SK-N-SH (cell line): ENCODE results near the gene HM13. TPM values are rescaled to one million over a fixed set of nuclear protein-coding genes. Genes with fewer than 3 reads are reported as not detected.

ENCODE experiments used
- CTCF ChIA-PET: fragments of 300-600, 350-600 bp; formaldehyde crosslinking; extraction: SDS; loops from one replicate; lab custom pipeline; 2021; lab: Yijun Ruan, JAX
- POLR2A ChIA-PET: fragments of 350-600 bp; sonication (Branson Sonifier 250); formaldehyde crosslinking; extraction: SDS; loops from one replicate; lab custom pipeline; 2020; ENCODE audit warnings: antibody characterized with exemption, inconsistent platforms; lab: Yijun Ruan, JAX
- DNase-seq: peaks from one replicate; pipeline ENCODE4 v3.0.0; 2012
- H2AFZ ChIP-seq: fragments of 200-600 bp; sonication (generic); 2 replicates; pipeline ENCODE4 v1.8.1; 2016; ENCODE audit warnings: antibody characterized with exemption, mild to moderate bottlenecking, low read depth
- H3F3A ChIP-seq: fragments of 200-600 bp; sonication (generic); replicated peaks from 2 replicates; pipeline ENCODE3; 2016; ENCODE audit warnings: antibody characterized with exemption, mild to moderate bottlenecking; ENCODE audit not compliant: insufficient read depth
- H3K27ac ChIP-seq, 2 experiments: fragments of 200-500 bp in 1 of 2; fragments of 200-600 bp in 1 of 2; sonication (Bioruptor generic) in 1 of 2; sonication (generic), shearing (Covaris generic) in 1 of 2; 2 replicates each; pipeline versions ENCODE4 v1.5.1 to v1.6.1; 2014 to 2016; ENCODE audit warnings: low read depth in 2 of 2, inconsistent platforms in 1 of 2, low read length in 1 of 2, mild to moderate bottlenecking in 1 of 2, mixed read lengths in 1 of 2
- H3K27me3 ChIP-seq: fragments of 200-600 bp; sonication (generic), shearing (Covaris generic); 2 replicates; pipeline ENCODE4 v1.6.1; 2016; ENCODE audit warnings: mixed run types; ENCODE audit not compliant: insufficient read depth
- H3K36me3 ChIP-seq, 2 experiments: fragments of 200-500 bp in 1 of 2; fragments of 200-600 bp in 1 of 2; sonication (Bioruptor generic) in 1 of 2; sonication (generic) in 1 of 2; replicated peaks in 1 of 2; 2 replicates each; pipeline versions ENCODE3 to v1.5.1; 2014 to 2016; ENCODE audit warnings: low read length in 1 of 2, mild to moderate bottlenecking in 1 of 2; ENCODE audit not compliant: insufficient read depth in 2 of 2, control insufficient read depth in 1 of 2
- H3K4me1 ChIP-seq, 2 experiments: fragments of 200-500 bp in 1 of 2; fragments of 200-600 bp in 1 of 2; sonication (Bioruptor generic) in 1 of 2; sonication (generic), shearing (Covaris generic) in 1 of 2; 2 replicates each; pipeline versions ENCODE4 v1.5.1 to v1.6.1; 2014 to 2016; ENCODE audit warnings: low read depth in 1 of 2, low read length in 1 of 2, mixed run types in 1 of 2; ENCODE audit not compliant: insufficient read depth in 2 of 2, control insufficient read depth in 1 of 2
- H3K4me2 ChIP-seq: fragments of 200-600 bp; sonication (generic), shearing (Covaris generic); 2 replicates; pipeline ENCODE4 v1.6.1; 2017; ENCODE audit warnings: mixed run types
- H3K4me3 ChIP-seq, 2 experiments: fragments of 200-500 bp in 1 of 2; fragments of 200-600 bp in 1 of 2; sonication (Bioruptor generic) in 1 of 2; sonication (generic), shearing (Covaris generic) in 1 of 2; 2 replicates each; pipeline versions ENCODE4 v1.5.1 to v1.8.1; 2014 to 2016; ENCODE audit warnings: low read depth in 2 of 2, inconsistent platforms in 1 of 2, low read length in 1 of 2, mild to moderate bottlenecking in 1 of 2, mixed read lengths in 1 of 2, moderate library complexity in 1 of 2
- H3K79me2 ChIP-seq: fragments of 200-600 bp; sonication (generic); 2 replicates; pipeline ENCODE4 v1.8.1; 2017; ENCODE audit warnings: mild to moderate bottlenecking; ENCODE audit not compliant: insufficient read depth
- H3K9ac ChIP-seq: fragments of 200-600 bp; sonication (generic); 2 replicates; pipeline ENCODE4 v1.6.1; 2017; ENCODE audit warnings: mixed run types
- H3K9me2 ChIP-seq: fragments of 200-600 bp; sonication (generic); 2 replicates; pipeline ENCODE4 v1.6.1; 2017; ENCODE audit warnings: mixed run types
- H3K9me3 ChIP-seq: fragments of 200-600 bp; sonication (generic); 2 replicates; pipeline ENCODE4 v1.6.1; 2017; ENCODE audit warnings: mixed run types, mild to moderate bottlenecking, moderate library complexity
- H4K20me1 ChIP-seq: fragments of 200-600 bp; sonication (generic); 2 replicates; pipeline ENCODE4 v1.6.1; 2017; ENCODE audit warnings: mild to moderate bottlenecking, mixed run types; ENCODE audit not compliant: insufficient read depth
- CHD2 ChIP-seq: fragments of 150-350 bp; IDR thresholded peaks from 2 replicates; pipeline ENCODE4 v1.6.1; 2018; ENCODE audit warnings: low read length; ENCODE audit not compliant: partially characterized antibody
- CTCF ChIP-seq: fragments of 200-600 bp; sonication (generic); IDR thresholded peaks from 2 replicates; pipeline ENCODE4 v1.6.1; 2017; ENCODE audit warnings: antibody characterized with exemption, mild to moderate bottlenecking, moderate library complexity
- EZH2phosphoT487 ChIP-seq: fragments of 200-600 bp; sonication (generic); IDR thresholded peaks from 2 replicates; pipeline ENCODE4 v1.6.1; 2017; ENCODE audit warnings: low read depth, mixed run types, mild to moderate bottlenecking, antibody characterized with exemption, moderate library complexity, borderline replicate concordance
- FOXJ3 ChIP-seq: sonication (generic); formaldehyde crosslinking; IDR thresholded peaks from 2 replicates; pipeline ENCODE4 v1.5.1; 2020; ENCODE audit warnings: mild to moderate bottlenecking, missing genetic modification reagents
- IRF3 ChIP-seq: fragments of 150-350 bp; IDR thresholded peaks from 2 replicates; pipeline ENCODE4 v1.6.1; 2016; ENCODE audit warnings: mild to moderate bottlenecking, low read depth, low read length
- MAX ChIP-seq: IDR thresholded peaks from 2 replicates; pipeline ENCODE4 v1.4.0; 2012; ENCODE audit warnings: low read depth
- MEF2A ChIP-seq: IDR thresholded peaks from 2 replicates; pipeline ENCODE4 v1.4.0; 2012; ENCODE audit warnings: low read depth, borderline replicate concordance
- NFIC ChIP-seq: IDR thresholded peaks from 2 replicates; pipeline ENCODE4 v1.4.0; 2012; ENCODE audit warnings: borderline replicate concordance
- RAD21 ChIP-seq: IDR thresholded peaks from 2 replicates; pipeline ENCODE4 v1.6.1; 2012; ENCODE audit warnings: mild to moderate bottlenecking, low read length
- RCOR1 ChIP-seq: fragments of 150-350 bp; IDR thresholded peaks from 2 replicates; pipeline ENCODE4 v1.6.1; 2017; ENCODE audit warnings: antibody characterized with exemption, low read length
- REST ChIP-seq: IDR thresholded peaks from 2 replicates; pipeline ENCODE4 v1.6.1; 2012; ENCODE audit warnings: mild to moderate bottlenecking, low read depth, low read length, moderate library complexity
- SIN3A ChIP-seq: IDR thresholded peaks from 2 replicates; pipeline ENCODE4 v1.6.1; 2012; ENCODE audit warnings: low read depth, mild to moderate bottlenecking, low read length, moderate library complexity, borderline replicate concordance
- TCF12 ChIP-seq: IDR thresholded peaks from 2 replicates; pipeline ENCODE4 v1.4.0; 2012
- WGBS: methylation state at CpG from one replicate; pipeline ENCODE4 v1.1.6; 2017; ENCODE audit warnings: low lambda C conversion rate; 5-methylcytosine and 5-hydroxymethylcytosine counted together
- polyA plus RNA-seq, 3 experiments: library from polyadenylated mRNA; depleted of rRNA; stranded (reverse); fragments of >200 nt; gene quantifications; 2 replicates each; pipeline ENCODE4 v1.2.3, GENCODE V29; 2012
- TF ChIP-seq, protein P1 (sequence below): IDR thresholded peaks from 2 replicates; pipeline ENCODE4 v1.4.0; 2012; ENCODE audit warnings: low read depth, borderline replicate concordance
- TF ChIP-seq, protein P2 (sequence below): IDR thresholded peaks from 2 replicates; pipeline ENCODE4; 2012

HM13 gene
- polyA plus RNA-seq, 1 of the 3 experiments (the other 2 are of a cell fraction): 160 TPM

GRCh38 chr20:31484001-31484400, 30.2 kb upstream of the HM13 start (continued):
- TF ChIP-seq REST (no peak), TCF12 (no peak)

DNA sequence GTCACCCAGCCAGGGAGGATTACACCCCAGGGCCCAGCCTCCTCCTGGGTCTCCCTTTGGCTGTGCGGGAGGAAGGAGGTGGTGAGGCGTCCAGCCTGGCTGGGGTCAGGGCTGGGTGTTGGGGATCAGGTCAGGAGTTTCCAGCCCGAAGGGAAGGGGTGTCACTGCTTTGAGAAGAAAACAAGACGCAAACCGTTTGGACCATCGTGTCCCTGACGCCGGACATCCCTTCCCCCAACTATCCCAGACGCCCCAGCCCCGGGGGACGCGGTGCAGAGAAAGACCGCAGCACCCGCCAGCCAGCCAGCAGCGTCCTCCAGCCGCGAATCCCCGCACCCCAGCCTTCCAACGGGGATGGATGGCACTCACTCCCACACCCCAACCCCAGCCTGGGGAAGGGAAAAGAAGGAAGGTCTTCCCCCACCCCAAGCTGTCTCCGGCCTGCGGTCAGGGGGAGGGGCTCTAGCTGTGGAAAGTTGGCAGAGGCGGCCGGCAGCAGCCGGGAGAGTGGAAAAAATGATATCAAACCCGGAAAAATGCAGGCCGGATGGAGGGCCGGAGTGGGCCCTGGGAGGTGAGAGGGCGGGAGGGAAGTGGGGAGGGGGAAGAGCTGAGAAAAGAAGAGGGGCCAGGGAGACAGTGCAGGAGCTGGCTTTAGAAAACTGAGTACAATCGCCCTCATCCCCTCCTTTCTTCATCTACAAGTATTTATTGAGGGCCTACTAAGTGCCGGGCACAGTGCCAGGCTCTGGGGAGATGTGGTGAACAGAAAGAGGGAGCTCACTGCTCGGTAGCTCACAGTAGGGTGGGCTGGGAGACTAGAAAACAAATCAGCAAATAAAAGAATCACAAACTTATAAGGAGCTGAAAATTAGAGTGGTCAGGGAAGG, 28.5 kb upstream of the HM13 start:
- Histone ChIP-seq H3K27me3 (no peaks in the 10 kb centered on the region), H3K9me2 (no peaks in the 10 kb centered on the region), H3K9ac (peak overlapping the region; percentile 61; the same call in 1 of the 2 replicates), H2AFZ (peak overlapping the region; percentile 84), H3K27ac (peak overlapping the region; percentile 14 to 92; a peak in 3 of 4 replicates), H3K79me2 (no peaks in the 10 kb centered on the region), H3K4me3 (peak overlapping the region in 1 of 2 experiments; percentile 21; a peak in 2 of 4 replicates), H3K4me2 (peak overlapping the region; percentile 71), H4K20me1 (no peaks in the 10 kb centered on the region), H3K9me3 (no peaks in the 10 kb centered on the region), H3K36me3 (no peaks in the 10 kb centered on the region), H3K4me1 (peaks cover 0 to 5% of the 10 kb centered on the region in 2 experiments; a peak in 2 of 4 replicates), H3F3A (peaks cover 10% of the 10 kb centered on the region)
- ChIA-PET CTCF (interaction anchor here (1.1 to 9.8 kb wide), 4 partner anchors 12 to 26 kb away, joined by 3 to 79 read pairs (median 4); no protein-coding TSS in a partner anchor), POLR2A (no interaction called here)
- DNase-seq: peak; percentile 61
- 20% methylated on average over 20 of the region's 31 CpGs for WGBS
- TF ChIP-seq CTCF (no peak), REST (peak; percentile 42), NFIC (peak; percentile 91), EZH2phosphoT487 (no peak), TCF12 (peak; percentile 74), CHD2 (peak; percentile 48), MAX (no peak), RAD21 (no peak), MEF2A (no peak), IRF3 (no peak), FOXJ3 (no peak), RCOR1 (no peak), SIN3A (0 out of 2 replicates have a peak, but pooled peaks have one; percentile 20)
- TF ChIP-seq, protein P1, sequence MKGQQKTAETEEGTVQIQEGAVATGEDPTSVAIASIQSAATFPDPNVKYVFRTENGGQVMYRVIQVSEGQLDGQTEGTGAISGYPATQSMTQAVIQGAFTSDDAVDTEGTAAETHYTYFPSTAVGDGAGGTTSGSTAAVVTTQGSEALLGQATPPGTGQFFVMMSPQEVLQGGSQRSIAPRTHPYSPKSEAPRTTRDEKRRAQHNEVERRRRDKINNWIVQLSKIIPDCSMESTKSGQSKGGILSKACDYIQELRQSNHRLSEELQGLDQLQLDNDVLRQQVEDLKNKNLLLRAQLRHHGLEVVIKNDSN: no peak
- TF ChIP-seq, protein P2, sequence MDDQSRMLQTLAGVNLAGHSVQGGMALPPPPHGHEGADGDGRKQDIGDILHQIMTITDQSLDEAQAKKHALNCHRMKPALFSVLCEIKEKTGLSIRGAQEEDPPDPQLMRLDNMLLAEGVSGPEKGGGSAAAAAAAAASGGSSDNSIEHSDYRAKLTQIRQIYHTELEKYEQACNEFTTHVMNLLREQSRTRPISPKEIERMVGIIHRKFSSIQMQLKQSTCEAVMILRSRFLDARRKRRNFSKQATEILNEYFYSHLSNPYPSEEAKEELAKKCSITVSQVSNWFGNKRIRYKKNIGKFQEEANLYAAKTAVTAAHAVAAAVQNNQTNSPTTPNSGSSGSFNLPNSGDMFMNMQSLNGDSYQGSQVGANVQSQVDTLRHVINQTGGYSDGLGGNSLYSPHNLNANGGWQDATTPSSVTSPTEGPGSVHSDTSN: peak; percentile 64; the same call in 1 of the 2 replicates
